Activated CD4-positive, alpha-beta T cell treated with anti-CD3 and anti-CD28 coated beads for 48 hours (primary cell): Measurements from ENCODE around the gene ZNF91.
"Not testable (repeated sequence)": the region's sequence is repeated elsewhere in the genome, so short reads cannot be mapped to it uniquely, and the experiment has no call there.

Experiments
- DNase-seq: peaks from one replicate; pipeline ENCODE4 v3.0.0-alpha.2; 2020

Gene ZNF91

GRCh38 chr19:23315286-23315685 is 80.0 kb downstream of the ZNF91 start:
- DNase-seq, result no peak

- no peak for DNase-seq
Measured at GRCh38 chr19:23314505-23315251, 80.6 kb downstream of the ZNF91 start.

- DNase-seq, result no peak
Measured at GRCh38 chr19:23313196-23313595, 82.1 kb downstream of the ZNF91 start.

DNA sequence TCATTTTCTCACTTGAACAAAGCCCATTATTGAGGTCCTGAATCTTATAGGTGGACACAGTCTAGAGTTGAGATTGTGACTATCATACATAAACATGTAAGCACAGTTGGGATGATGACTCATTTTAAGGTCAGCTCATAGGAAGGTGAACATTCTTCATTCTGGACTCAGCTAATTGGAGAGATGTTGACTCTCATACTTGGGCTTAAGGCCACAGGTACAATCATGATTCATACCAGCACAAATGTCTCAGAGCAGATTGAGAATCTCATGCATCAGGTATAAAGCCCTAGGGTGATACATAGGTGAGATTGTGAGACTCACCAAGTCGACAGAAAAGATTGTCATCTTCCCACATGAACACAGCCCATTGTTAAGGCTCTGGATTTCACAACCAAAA is 82.8 kb downstream of the ZNF91 start:
- DNase-seq, result no peak

GRCh38 chr19:23311551-23311950 is 83.7 kb downstream of the ZNF91 start:
- DNase-seq, result no peak

- no peak for DNase-seq
Measured at GRCh38 chr19:23310729-23311211, 84.5 kb downstream of the ZNF91 start.

GRCh38 chr19:23309926-23310325 is 85.3 kb downstream of the ZNF91 start:
- DNase-seq, result no peak

- no peak for DNase-seq
Measured at GRCh38 chr19:23305555-23305954, 89.7 kb downstream of the ZNF91 start.

- no peak for DNase-seq
Measured at GRCh38 chr19:23304238-23304637, 91.0 kb downstream of the ZNF91 start.

DNA sequence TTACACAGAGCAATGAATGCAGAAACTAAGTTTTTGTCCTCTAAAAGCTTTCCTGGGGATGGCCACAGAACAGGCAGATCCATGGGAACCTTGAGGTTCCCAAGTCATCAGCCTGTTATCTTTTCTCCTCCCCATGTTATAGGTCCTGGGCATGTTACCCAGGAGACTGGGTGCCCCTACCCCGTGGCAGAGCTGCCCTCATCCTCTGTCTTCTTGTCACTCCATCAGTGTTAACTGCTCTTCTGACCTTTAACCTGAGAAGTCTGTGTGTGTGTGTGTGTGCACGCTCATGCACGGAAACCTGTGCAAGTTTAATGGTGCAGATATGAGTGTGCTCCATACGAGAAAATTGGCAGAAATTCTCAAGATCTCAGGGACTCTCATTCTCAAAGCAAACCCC is 101.1 kb downstream of the ZNF91 start:
- no peak for DNase-seq

DNA sequence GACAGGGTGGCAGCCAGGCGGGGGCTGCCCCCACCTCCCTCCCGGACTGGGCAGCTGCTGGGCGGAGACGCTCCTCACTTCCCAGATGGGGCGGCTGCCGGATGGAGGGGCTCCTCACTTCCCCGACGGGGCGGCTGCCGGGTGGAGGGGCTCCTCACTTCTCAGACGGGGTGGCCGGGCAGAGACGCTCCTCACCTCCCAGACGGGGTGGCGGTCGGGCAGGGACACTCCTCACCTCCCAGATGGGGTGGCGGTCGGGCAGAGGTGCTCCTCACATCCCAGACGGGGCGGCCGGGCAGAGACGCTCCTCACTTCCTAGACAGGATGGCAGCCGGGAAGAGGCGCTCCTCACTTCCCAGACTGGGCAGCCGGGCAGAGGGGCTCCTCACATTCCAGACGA is 105.3 kb downstream of the ZNF91 start:
- DNase-seq, result not testable (repeated sequence)
